NCI-H2029 (cell line): ENCODE data around the gene PDF.
"Not testable (repeated sequence)": the region's sequence is repeated elsewhere in the genome, so short reads cannot be mapped to it uniquely, and the experiment has no call there.

Experiments used
- DNase-seq: peaks from one replicate; lab custom pipeline; 2025; lab: John Stamatoyannopoulos, UW

Gene PDF

GRCh38 chr16:69330286-69331109, at the start of gene PDF:
PDF (minus strand) TSS chr16:69330588; CDS start chr16:69330570, 18 bp downstream.
- DNase-seq: peak; percentile 81

- DNase-seq: no peak
Observed at GRCh38 chr16:69378760-69379159, 48.4 kb upstream of the PDF start.

GRCh38 chr16:69378036-69378435, 47.6 kb upstream of the PDF start:
- no peak for DNase-seq

- no peak for DNase-seq
Observed at GRCh38 chr16:69376393-69377059, 46.1 kb upstream of the PDF start.

- DNase-seq: no peak
Observed at GRCh38 chr16:69373019-69373418, 42.6 kb upstream of the PDF start.

GRCh38 chr16:69371564-69371963, 41.2 kb upstream of the PDF start:
- DNase-seq: no peak

GRCh38 chr16:69368866-69369265, 38.5 kb upstream of the PDF start:
- no peak for DNase-seq

GRCh38 chr16:69367980-69368379, 37.6 kb upstream of the PDF start:
- DNase-seq: no peak

- DNase-seq: no peak
Observed at GRCh38 chr16:69366431-69366830, 36.0 kb upstream of the PDF start.

GRCh38 chr16:69365901-69366300, 35.5 kb upstream of the PDF start:
- no peak for DNase-seq

GRCh38 chr16:69364088-69364487, 33.7 kb upstream of the PDF start:
- DNase-seq: no peak

GRCh38 chr16:69363281-69363717, 32.9 kb upstream of the PDF start:
- no peak for DNase-seq

- DNase-seq: not testable (repeated sequence)
Observed at GRCh38 chr16:69360070-69360469, 29.7 kb upstream of the PDF start.

- no peak for DNase-seq
Observed at GRCh38 chr16:69351309-69352027, 21.1 kb upstream of the PDF start, which contains the start of gene TMED6. TMED6 (minus strand) TSS chr16:69351786; CDS start chr16:69351753, 33 bp downstream.

- DNase-seq: no peak
Observed at GRCh38 chr16:69350536-69351133, 20.2 kb upstream of the PDF start.

GRCh38 chr16:69349536-69349935, 19.1 kb upstream of the PDF start:
- no peak for DNase-seq

GRCh38 chr16:69348222-69348621, 17.8 kb upstream of the PDF start:
- no peak for DNase-seq

- no peak for DNase-seq
Observed at GRCh38 chr16:69346683-69347082, 16.3 kb upstream of the PDF start.

- DNase-seq: no peak
Observed at GRCh38 chr16:69345923-69346322, 15.5 kb upstream of the PDF start.

GRCh38 chr16:69344171-69344570, 13.8 kb upstream of the PDF start:
- no peak for DNase-seq

- no peak for DNase-seq
Observed at GRCh38 chr16:69340095-69340644, 9.8 kb upstream of the PDF start.
